H1 (cell line): ENCODE measurements around the gene NT5DC3.

ENCODE experiments used
- JUND ChIP-seq: IDR thresholded peaks from 2 replicates; pipeline ENCODE4 v1.6.1; 2011; ENCODE audit warnings: mild to moderate bottlenecking, improper control_type of control experiment, low read length
- ZNF274 ChIP-seq: IDR thresholded peaks from 2 replicates; pipeline ENCODE4 v1.7.0; 2012; ENCODE audit warnings: low read length, borderline replicate concordance; ENCODE audit errors: extremely low read depth
- TF ChIP-seq, protein P1 (sequence below), 3 experiments: IDR thresholded peaks; 1 replicate in 2 of 3; 2 replicates in 1 of 3; pipeline versions ENCODE4 v1.5.1 to v1.6.1; 2011; ENCODE audit warnings: low read length in 3 of 3, mild to moderate bottlenecking in 3 of 3, inconsistent platforms in 2 of 3, low read depth in 1 of 3, moderate library complexity in 1 of 3; ENCODE audit not compliant: insufficient read depth in 1 of 3; ENCODE audit errors: control extremely low read depth in 1 of 3

DNA sequence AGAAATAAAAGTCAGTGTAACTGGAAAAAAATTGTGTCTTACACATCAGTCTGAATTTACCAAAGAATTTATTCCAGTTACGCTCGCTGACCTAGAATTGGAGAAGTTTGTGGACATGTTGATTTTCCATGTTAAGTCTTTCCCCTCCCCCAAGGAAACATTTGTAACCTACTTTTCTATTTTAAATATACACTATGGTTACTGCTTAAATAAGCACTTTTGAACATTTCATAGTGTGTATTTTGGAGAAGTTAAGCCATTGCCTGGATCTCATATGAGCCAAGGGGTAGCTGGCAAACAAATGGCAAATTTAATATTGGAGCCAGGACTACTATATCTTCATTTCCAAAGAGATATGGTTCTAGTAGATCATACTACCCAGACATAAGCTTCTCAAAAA is 42.9 kb upstream of the NT5DC3 start:
- TF ChIP-seq, protein P1, sequence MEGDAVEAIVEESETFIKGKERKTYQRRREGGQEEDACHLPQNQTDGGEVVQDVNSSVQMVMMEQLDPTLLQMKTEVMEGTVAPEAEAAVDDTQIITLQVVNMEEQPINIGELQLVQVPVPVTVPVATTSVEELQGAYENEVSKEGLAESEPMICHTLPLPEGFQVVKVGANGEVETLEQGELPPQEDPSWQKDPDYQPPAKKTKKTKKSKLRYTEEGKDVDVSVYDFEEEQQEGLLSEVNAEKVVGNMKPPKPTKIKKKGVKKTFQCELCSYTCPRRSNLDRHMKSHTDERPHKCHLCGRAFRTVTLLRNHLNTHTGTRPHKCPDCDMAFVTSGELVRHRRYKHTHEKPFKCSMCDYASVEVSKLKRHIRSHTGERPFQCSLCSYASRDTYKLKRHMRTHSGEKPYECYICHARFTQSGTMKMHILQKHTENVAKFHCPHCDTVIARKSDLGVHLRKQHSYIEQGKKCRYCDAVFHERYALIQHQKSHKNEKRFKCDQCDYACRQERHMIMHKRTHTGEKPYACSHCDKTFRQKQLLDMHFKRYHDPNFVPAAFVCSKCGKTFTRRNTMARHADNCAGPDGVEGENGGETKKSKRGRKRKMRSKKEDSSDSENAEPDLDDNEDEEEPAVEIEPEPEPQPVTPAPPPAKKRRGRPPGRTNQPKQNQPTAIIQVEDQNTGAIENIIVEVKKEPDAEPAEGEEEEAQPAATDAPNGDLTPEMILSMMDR (IDR thresholded peaks at IDR 0.05; ENCODE audit: control extremely low read depth in 1 of 3, insufficient read depth in 1 of 3, low read depth in 1 of 3, low read length in 3 of 3), result no peak
- TF ChIP-seq ZNF274 (no peak), JUND (no peak)
